ENCODE data around the gene MLLT3.

- no peak for TF ChIP-seq CTCF (IDR thresholded peaks at IDR 0.05)
- no peak for TF ChIP-seq EZH2 (IDR thresholded peaks at IDR 0.05)
These were observed 223.6 kb downstream of the MLLT3 start for GRCh38 chr9:20398536-20399338.
